NK-92 treated with Interleukin-12 subunit alpha and Interleukin-12 subunit beta, amount 100 ng/mL, for 24 hours (cell line): ENCODE results near the gene SYK.
"Not testable (repeated sequence)": the region's sequence is repeated elsewhere in the genome, so short reads cannot be mapped to it uniquely, and the experiment has no call there.

Source experiments
- DNase-seq: peaks from one replicate; lab custom pipeline; 2025; lab: John Stamatoyannopoulos, UW

Gene SYK

GRCh38 chr9:90795871-90796317, 5.7 kb upstream of the SYK start:
- no peak for DNase-seq

- no peak for DNase-seq
Measured at GRCh38 chr9:90799271-90799852, 2.3 kb upstream of the SYK start.

- DNase-seq, result no peak
Measured at GRCh38 chr9:90801973-90802322, 329 bp downstream of the SYK start.

- no peak for DNase-seq
Measured at GRCh38 chr9:90802386-90802985, 867 bp downstream of the SYK start.

- no peak for DNase-seq
Measured at GRCh38 chr9:90803860-90804593, 2.4 kb downstream of the SYK start.

GRCh38 chr9:90805006-90805996, 3.7 kb downstream of the SYK start:
- DNase-seq, result no peak

GRCh38 chr9:90807006-90807405, 5.4 kb downstream of the SYK start:
- DNase-seq, result no peak

- DNase-seq, result no peak
Measured at GRCh38 chr9:90808398-90808797, 6.8 kb downstream of the SYK start.

GRCh38 chr9:90808890-90809685, 7.5 kb downstream of the SYK start:
- DNase-seq, result no peak

GRCh38 chr9:90810691-90811090, 9.1 kb downstream of the SYK start:
- DNase-seq, result no peak

GRCh38 chr9:90813046-90813445, 11.4 kb downstream of the SYK start:
- no peak for DNase-seq

- no peak for DNase-seq
Measured at GRCh38 chr9:90813523-90813922, 11.9 kb downstream of the SYK start.

GRCh38 chr9:90814355-90814754, 12.7 kb downstream of the SYK start:
- DNase-seq, result no peak

GRCh38 chr9:90815183-90815943, 13.7 kb downstream of the SYK start:
- no peak for DNase-seq

GRCh38 chr9:90815944-90816357, 14.3 kb downstream of the SYK start:
- no peak for DNase-seq

GRCh38 chr9:90816690-90817089, 15.1 kb downstream of the SYK start:
- DNase-seq, result no peak

- DNase-seq, result no peak
Measured at GRCh38 chr9:90818279-90818678, 16.7 kb downstream of the SYK start.

- not testable (repeated sequence) for DNase-seq
Measured at GRCh38 chr9:90820406-90820805, 18.8 kb downstream of the SYK start.

GRCh38 chr9:90821236-90821635, 19.6 kb downstream of the SYK start:
- not testable (repeated sequence) for DNase-seq

GRCh38 chr9:90821697-90822096, 20.1 kb downstream of the SYK start:
- no peak for DNase-seq

- no peak for DNase-seq
Measured at GRCh38 chr9:90822866-90823265, 21.2 kb downstream of the SYK start.
